A673 (cell line): ENCODE measurements around the gene CLEC16A.

Experiments
- CTCF ChIP-seq: fragments of 300-800, 200-600 bp; sonication (generic); conservative IDR thresholded peaks from 2 replicates; pipeline ENCODE4 v1.5.1; 2017; ENCODE audit warnings: low read depth, mild to moderate bottlenecking, antibody characterized with exemption, low read length, moderate library complexity, mixed read lengths
- EZH2 ChIP-seq: fragments of 200-600 bp; sonication (generic); IDR thresholded peaks from 2 replicates; pipeline ENCODE4 v1.6.1; 2017; ENCODE audit warnings: borderline replicate concordance, low read depth, mild to moderate bottlenecking, mixed read lengths, antibody characterized with exemption, low read length; ENCODE audit not compliant: poor library complexity, severe bottlenecking

GRCh38 chr16:10897134-10897533, 47.2 kb upstream of the CLEC16A start:
- TF ChIP-seq CTCF (no peak), EZH2 (no peak)
